ENCODE measurements around the gene M6PR. TPM values are rescaled to one million over a fixed set of nuclear protein-coding genes. Genes with fewer than 3 reads are reported as not detected.
"Not testable (repeated sequence)": the region's sequence is repeated elsewhere in the genome, so short reads cannot be mapped to it uniquely, and the experiment has no call there.

M6PR gene
- polyA plus RNA-seq, 1 donor (not counting 4 experiments of a cell fraction or from before 2014, with no cell fraction given), result 127 TPM

DNA sequence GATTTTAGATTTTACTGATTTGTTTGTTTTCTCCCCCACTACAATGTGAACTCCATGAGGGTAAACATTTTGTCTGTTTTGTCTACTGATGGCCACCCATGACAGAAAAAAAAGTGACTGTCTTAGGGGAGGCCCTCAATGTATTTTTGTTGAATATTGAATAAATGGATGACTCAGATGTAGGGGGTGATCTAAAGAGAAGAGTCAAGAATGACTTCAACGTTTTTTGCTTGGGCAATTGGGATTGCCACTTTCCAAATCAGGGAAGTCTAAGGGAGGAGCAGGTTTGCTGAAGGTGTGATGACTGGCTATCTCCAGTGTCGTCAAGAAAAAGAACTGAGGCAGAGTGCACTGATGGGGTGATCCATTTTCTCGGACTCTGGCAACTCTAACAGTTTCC lies 45.8 kb downstream of the M6PR start:
- H3K4me1 ChIP-seq (ENCODE audit: control insufficient read depth, extremely low read depth, insufficient read depth, low read length), result no peaks in the 10 kb centered on the region
- no peaks in the 10 kb centered on the region for H3K9me3 ChIP-seq (ENCODE audit: control insufficient read depth, low read depth, low read length)
- no peaks in the 10 kb centered on the region for H3K79me2 ChIP-seq (ENCODE audit: control insufficient read depth, insufficient read depth, low read length)
- no peak overlapping the region for H3K27ac ChIP-seq (ENCODE audit: control insufficient read depth, insufficient read depth, low read length)
- no peak overlapping the region for H3K9ac ChIP-seq (ENCODE audit: control insufficient read depth, extremely low read depth, insufficient read depth, low read length)
- H3K4me3 ChIP-seq (ENCODE audit: control insufficient read depth in 2 of 3, extremely low read depth in 1 of 3, insufficient read depth in 2 of 3, low read depth in 1 of 3, low read length in 3 of 3), result no peak overlapping the region
- no peaks in the 10 kb centered on the region for H3K27me3 ChIP-seq (ENCODE audit: control insufficient read depth, extremely low read depth, insufficient read depth, low read length)
- H4K20me1 ChIP-seq (ENCODE audit: control insufficient read depth, extremely low read depth, insufficient read depth, low read length), result no peaks in the 10 kb centered on the region
- DNase-seq (ENCODE audit: low read depth, low spot score) (no peak), FAIRE-seq (no peak)
- H2AFZ ChIP-seq (ENCODE audit: control insufficient read depth, low read length), result no peak overlapping the region
- no peak overlapping the region for H3K4me2 ChIP-seq (ENCODE audit: control insufficient read depth, extremely low read depth, insufficient read depth, low read depth, low read length)
- dilution Hi-C loops (cut with MboI; ENCODE audit: extremely low pct_ligation_motif_present, low sequenced_read_pairs), result no loop called here
- TF ChIP-seq EZH2 (IDR thresholded peaks at IDR 0.05; ENCODE audit: low read length), result no peak
- no peak for TF ChIP-seq CTCF (optimal IDR thresholded peaks at IDR 0.05 in 1 of 3, IDR thresholded peaks at IDR 0.05 in 1 of 3, conservative IDR thresholded peaks at IDR 0.05 in 1 of 3; ENCODE audit: extremely low read depth in 1 of 3, insufficient read depth in 2 of 3, low read length in 3 of 3)
- no peaks in the 10 kb centered on the region for H3K9me1 ChIP-seq (ENCODE audit: control insufficient read depth, extremely low read depth, insufficient read depth, low read length)
- H3K36me3 ChIP-seq (ENCODE audit: control insufficient read depth in 2 of 2, extremely low read depth in 1 of 2, insufficient read depth in 2 of 2, low read length in 2 of 2), result no peaks in the 10 kb centered on the region

DNA sequence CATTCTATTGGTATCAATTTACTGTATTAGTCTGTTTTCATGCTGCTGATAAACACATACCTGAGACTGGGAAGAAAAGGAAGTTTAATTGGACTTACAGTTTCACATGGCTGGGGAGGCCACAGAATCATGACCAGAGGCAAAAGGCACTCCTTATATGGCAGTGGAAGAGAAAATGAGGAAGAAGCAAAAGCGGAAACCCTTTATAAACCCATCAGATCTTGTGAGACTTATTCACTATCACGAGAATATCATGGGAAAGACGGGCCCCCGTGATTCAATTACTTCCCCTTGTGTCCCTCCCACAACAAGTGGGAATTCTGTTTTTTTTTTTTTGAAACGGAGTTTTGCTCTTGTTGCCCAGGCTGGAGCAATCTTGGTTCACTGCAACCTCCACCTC lies 46.7 kb downstream of the M6PR start:
- H2AFZ ChIP-seq (ENCODE audit: control insufficient read depth, low read length); H3K27ac ChIP-seq (ENCODE audit: control insufficient read depth, insufficient read depth, low read length); H3K9ac ChIP-seq (ENCODE audit: control insufficient read depth, extremely low read depth, insufficient read depth, low read length); H3K36me3 ChIP-seq (ENCODE audit: control insufficient read depth in 2 of 2, extremely low read depth in 1 of 2, insufficient read depth in 2 of 2, low read length in 2 of 2); H3K4me1 ChIP-seq (ENCODE audit: control insufficient read depth, extremely low read depth, insufficient read depth, low read length); H3K4me2 ChIP-seq (ENCODE audit: control insufficient read depth, extremely low read depth, insufficient read depth, low read depth, low read length); H3K4me3 ChIP-seq (ENCODE audit: control insufficient read depth in 2 of 3, extremely low read depth in 1 of 3, insufficient read depth in 2 of 3, low read depth in 1 of 3, low read length in 3 of 3); H3K9me3 ChIP-seq (ENCODE audit: control insufficient read depth, low read depth, low read length); H3K27me3 ChIP-seq (ENCODE audit: control insufficient read depth, extremely low read depth, insufficient read depth, low read length); H3K79me2 ChIP-seq (ENCODE audit: control insufficient read depth, insufficient read depth, low read length); FAIRE-seq; dilution Hi-C loops (cut with MboI; ENCODE audit: extremely low pct_ligation_motif_present, low sequenced_read_pairs); DNase-seq (ENCODE audit: low read depth, low spot score); H3K9me1 ChIP-seq (ENCODE audit: control insufficient read depth, extremely low read depth, insufficient read depth, low read length); H4K20me1 ChIP-seq (ENCODE audit: control insufficient read depth, extremely low read depth, insufficient read depth, low read length): not testable (repeated sequence)

DNA sequence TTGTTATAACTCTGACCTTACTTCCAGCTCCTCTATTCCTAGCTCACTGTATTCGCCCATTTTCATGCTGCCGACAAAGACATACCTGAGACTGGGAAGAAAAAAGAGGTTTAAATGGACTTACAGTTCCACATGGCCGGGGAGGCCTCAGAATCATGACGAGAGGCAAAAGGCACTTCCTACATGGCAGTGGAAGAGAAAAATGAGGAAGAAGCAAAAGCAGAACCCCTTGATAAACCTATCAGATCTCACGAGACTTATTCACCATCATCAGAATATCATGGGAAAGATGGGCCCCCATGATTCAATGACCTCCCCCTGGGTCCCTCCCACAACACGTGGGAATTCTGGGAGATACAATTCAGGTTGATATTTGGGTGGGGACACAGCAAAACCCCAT lies 49.6 kb downstream of the M6PR start:
- DNase-seq (ENCODE audit: low read depth, low spot score), result no peak
- no peak overlapping the region for H2AFZ ChIP-seq (ENCODE audit: control insufficient read depth, low read length)
- TF ChIP-seq EZH2 (IDR thresholded peaks at IDR 0.05; ENCODE audit: low read length) (no peak), CTCF (optimal IDR thresholded peaks at IDR 0.05 in 1 of 3, IDR thresholded peaks at IDR 0.05 in 1 of 3, conservative IDR thresholded peaks at IDR 0.05 in 1 of 3; ENCODE audit: extremely low read depth in 1 of 3, insufficient read depth in 2 of 3, low read length in 3 of 3) (no peak)
- no peaks in the 10 kb centered on the region for H3K4me1 ChIP-seq (ENCODE audit: control insufficient read depth, extremely low read depth, insufficient read depth, low read length)
- H3K9me3 ChIP-seq (ENCODE audit: control insufficient read depth, low read depth, low read length), result no peaks in the 10 kb centered on the region
- H3K4me3 ChIP-seq (ENCODE audit: control insufficient read depth in 2 of 3, extremely low read depth in 1 of 3, insufficient read depth in 2 of 3, low read depth in 1 of 3, low read length in 3 of 3), result no peak overlapping the region
- no peaks in the 10 kb centered on the region for H3K9me1 ChIP-seq (ENCODE audit: control insufficient read depth, extremely low read depth, insufficient read depth, low read length)
- no peaks in the 10 kb centered on the region for H3K36me3 ChIP-seq (ENCODE audit: control insufficient read depth in 2 of 2, extremely low read depth in 1 of 2, insufficient read depth in 2 of 2, low read length in 2 of 2)
- no peaks in the 10 kb centered on the region for H3K79me2 ChIP-seq (ENCODE audit: control insufficient read depth, insufficient read depth, low read length)
- no peak overlapping the region for H3K4me2 ChIP-seq (ENCODE audit: control insufficient read depth, extremely low read depth, insufficient read depth, low read depth, low read length)
- no peaks in the 10 kb centered on the region for H4K20me1 ChIP-seq (ENCODE audit: control insufficient read depth, extremely low read depth, insufficient read depth, low read length)
- dilution Hi-C loops (cut with MboI; ENCODE audit: extremely low pct_ligation_motif_present, low sequenced_read_pairs), result no loop called here
- no peaks in the 10 kb centered on the region for H3K27me3 ChIP-seq (ENCODE audit: control insufficient read depth, extremely low read depth, insufficient read depth, low read length)
- H3K9ac ChIP-seq (ENCODE audit: control insufficient read depth, extremely low read depth, insufficient read depth, low read length), result no peak overlapping the region
- FAIRE-seq, result no peak
- H3K27ac ChIP-seq (ENCODE audit: control insufficient read depth, insufficient read depth, low read length), result no peak overlapping the region
